HG03460 (cell line): ENCODE data around the gene WNT11.

Experiments
- ATAC-seq: cut with Tn5 transposase; IDR thresholded peaks from one replicate; pipeline ENCODE4 v1.9.1; 2021; ENCODE audit not compliant: unreplicated experiment

WNT11 gene

DNA sequence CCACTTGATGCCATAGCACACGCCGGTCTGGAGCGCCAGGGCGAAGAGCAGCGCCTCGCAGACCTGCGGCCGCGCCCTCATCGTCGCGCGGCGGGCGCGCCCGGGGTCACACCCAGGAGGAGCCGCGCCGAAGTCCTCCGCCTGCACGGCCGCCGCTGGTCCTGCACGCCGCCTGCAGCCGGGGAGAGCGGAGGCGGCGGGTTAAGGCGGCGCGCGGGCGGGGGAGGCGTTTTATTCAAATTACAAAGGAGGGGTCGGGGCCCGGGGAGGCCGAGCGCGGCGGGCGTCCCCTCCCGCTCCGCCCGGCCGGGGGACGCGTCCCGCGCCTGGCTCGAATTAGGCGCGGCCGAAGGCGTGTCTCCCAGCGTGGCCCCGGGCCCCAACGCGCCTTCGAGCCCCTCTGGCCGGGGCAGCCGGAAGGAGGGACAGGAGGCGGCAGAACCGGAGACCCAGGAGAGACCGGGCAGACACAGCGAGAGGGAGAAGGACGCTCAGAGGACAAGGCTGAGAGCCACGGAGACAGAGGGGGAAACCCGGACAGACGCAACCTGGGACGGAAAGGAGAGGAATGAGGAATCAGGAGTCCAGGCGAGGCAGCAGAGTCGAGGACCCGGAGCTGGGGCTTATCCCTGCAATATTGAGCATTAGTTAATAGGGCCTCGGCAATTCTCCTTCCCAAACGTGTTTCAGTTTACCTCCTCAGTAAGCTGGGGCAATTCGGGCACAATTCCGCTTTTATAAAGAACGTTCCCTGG, at the start of gene WNT11:
TSS of gene WNT11 (minus strand) at position 176 of the 755 bp plus-strand sequence. CDS start at position 81, 95 bp downstream.
- ATAC-seq, result no peak

DNA sequence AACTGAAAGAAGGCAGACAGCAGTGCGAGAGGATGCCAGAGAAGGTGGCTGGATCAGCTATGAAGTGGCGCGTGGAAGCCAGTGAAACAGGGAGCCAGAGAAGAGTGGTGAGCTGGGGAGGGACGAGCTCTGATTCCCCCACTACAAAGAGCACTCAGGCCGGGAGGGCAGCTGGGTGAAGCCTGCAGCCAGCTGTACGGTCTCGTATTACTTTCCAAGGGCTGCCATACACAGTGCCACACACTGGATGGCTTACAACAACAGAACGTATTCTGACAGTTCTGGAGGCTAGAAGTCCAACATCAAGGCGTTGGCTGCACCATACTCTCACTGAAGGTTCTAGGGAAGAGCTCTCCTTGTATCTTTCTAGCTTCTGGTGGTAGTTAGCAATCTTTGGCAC, 47.1 kb upstream of the WNT11 start:
- no peak for ATAC-seq

DNA sequence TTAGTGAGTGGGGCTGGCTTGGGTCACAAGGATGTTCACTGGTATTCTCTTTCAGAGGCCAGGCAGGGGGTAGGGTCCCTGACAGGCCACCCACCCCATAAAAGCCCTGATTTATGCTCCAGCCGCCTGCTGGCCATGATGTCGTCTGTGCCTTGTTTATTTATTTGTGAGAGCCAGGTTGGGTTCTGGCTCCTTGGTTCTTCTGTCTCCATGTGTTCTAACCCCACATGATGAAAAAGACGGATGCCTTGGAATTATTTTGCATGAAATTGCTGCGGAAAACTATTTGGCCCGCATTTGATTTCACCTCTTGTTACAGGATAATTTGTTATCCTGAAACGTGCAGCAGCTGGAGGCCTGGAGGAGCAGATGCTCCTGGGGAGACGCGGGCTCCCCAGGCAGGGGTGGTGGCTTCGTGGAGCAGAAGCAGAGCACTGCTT, 46.3 kb upstream of the WNT11 start:
- ATAC-seq, result no peak

DNA sequence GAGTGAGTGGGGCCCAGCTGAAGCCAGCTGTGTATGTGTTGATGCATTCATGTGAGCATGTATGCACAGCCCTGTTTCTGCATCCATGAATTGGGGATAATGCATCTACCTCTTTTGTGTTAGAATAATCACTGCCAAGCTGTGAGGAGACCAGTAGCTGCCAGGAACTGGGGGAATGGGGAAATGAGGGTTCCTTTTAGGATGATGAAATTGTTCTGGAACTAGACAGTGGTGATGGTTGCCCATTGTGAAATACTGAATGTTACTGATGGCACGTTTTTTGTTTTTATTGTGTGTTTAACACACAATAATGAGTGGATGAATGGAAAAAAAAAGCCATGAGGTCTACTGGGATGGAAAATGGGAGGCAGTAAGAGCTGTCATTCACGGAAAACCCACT, 45.3 kb upstream of the WNT11 start:
- ATAC-seq, result no peak

DNA sequence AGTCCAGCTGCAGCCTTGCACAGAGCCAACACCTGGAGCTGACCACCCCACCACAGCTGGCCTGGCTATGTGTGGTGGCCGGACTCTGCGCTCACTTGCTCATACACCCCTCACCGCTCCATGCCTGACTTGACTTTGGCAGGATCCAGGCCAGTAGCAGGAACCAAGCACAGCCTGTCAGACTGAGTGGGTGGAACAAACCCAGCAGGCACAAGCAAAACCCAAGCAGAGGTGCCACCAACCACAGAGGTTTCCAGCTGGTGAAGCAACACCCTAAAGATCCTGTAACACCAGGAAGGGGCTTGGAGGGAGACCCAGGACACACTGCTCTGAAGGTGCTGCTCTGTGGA, 44.9 kb upstream of the WNT11 start:
- ATAC-seq, result no peak

DNA sequence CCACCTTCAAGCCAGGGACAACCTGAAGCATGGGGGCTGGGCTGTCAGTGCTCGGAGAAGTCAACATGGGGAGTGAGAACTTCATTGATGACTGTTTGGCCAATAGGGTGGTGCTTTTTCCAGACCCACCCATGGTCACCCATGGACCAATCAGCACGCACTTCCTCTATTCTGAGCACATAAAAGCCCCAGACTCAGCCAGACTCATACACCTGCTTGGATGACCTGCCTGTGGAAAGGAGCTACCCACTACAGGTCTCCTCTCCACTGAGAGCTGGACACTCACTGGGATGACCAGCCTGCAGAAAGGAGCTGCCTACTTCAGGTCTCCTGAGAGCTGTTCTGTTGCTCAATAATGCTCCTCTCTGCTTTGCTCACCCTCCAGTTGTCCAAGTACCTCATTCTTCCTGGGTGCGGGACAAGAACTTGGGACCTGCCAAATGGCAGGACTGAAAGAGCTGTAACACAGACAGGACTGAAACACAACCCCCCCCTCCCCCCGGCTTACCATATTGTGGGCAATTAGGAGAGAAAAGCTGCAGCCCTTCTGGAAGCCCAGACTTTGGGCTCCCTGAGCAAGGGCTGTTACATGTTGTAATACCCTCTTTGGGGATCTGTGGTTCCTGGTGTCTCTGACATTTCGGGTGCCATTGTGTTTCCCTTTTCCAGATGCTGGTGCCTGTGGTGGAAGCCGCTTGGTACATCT, 44.4 kb upstream of the WNT11 start:
- ATAC-seq, result no peak

DNA sequence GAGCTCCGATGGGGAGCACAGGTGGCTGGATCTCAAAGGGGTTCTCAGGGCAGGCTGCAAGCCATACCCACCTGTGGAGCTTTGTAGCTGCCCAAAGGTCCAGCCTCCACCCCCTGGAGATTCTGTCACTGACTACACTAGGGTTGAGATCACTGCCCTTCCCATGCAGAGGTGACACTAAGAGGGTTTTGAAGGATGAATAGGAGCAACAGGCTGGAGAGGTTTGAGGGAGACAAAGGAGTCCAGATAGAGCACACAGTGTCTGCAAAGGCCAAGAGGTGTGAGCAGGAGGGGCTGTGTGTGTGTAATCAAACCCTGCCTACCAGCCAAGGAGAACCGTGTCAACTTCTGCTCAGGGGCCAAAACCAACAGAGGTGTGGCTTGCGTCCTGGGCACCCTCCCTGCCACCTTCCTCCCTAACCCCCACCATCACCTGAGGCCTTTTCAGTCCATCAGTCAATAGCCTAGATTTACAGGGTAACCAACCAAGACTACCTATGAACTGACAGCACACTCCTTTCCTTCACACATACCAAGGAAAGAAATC, 43.0 kb upstream of the WNT11 start:
- ATAC-seq, result no peak

DNA sequence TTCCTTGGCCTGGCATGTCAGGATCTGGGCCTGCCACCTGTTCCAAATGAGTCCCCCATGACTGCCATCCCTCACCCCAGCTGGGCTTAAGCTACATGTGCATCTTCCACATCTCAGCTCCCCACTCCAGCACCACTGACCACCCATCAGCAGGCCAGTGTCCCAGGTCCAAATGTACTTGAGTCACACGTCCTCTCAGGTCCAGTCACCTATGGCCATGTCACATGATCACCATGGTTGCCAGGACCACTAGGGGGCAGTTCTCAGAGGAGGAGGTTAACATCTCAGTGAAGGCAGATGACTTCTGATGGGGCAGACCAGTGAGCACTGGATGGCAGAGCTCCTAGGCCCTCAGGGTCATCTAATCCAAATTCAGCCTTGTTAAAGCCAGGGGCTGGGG, 41.9 kb upstream of the WNT11 start:
- no peak for ATAC-seq

DNA sequence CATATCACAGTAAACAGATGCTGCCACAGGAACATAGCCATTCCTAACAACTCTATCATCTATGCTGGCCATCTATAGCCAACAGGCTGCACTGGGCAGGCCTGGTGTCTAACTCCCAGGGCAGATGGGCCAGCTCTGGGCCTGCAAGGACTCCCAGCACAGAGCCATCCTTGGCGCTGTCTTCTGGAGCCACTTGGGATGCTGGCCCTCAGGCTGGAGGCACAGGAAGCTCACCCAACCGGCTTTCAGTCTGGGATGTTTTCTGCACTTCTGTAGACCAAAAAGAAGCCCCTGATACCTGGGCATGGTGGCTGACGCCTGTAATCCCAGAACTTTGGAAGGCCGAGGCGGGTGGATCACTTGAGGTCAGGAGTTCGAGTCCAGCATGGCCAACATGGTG, 40.8 kb upstream of the WNT11 start:
- ATAC-seq, result no peak

DNA sequence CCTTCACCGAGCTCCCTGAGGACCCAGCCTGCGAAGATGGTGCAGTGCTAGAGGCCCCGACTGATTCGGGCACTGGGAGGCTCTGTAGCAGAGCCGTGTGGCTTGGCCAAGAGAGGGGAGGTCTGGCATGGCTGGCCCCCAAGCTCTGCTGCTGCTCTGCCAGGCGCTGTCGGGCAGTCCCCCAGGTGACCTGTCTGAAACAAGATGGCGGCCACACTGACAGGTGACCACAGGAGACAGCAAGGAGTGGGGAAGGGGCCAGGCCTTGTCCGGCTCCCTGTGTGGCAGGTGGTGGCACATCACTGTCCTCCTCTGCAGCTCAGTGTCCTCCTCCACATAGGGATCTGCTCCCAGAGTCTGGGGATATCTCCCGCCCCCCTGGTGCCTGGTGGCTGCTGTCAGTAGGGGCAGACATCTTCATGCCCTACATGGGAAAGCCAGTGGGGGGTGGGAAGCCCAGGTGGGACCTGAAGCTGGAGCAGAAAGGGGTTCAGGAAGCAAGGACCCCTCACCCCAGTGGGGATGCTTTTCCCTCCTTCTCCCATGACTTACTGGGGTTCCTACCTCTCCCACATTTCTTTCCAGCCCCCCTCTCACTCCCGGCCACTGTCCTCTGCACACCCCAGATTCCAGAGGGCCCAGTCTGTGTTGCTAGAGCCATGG, 40.1 kb upstream of the WNT11 start:
- no peak for ATAC-seq

DNA sequence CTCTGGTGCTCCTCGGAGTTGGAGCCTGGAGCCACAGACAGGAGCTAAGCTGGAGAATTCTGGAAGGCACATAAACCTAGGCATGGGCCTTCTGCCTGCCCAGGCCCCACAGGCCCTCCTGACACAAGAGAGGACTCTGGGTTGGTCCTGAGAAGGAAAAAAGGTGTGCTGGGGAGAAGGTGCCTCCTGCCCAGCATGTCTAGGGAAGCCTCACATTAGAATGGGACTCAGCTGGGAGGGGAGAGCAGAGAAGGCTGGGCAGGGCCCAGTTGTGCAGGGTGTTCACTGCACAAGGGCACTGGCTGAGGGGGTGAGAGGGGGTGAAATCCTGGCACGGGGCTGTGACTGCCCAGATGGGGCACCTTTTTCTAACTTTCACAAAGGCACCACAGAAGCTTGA, 39.4 kb upstream of the WNT11 start:
- no peak for ATAC-seq

DNA sequence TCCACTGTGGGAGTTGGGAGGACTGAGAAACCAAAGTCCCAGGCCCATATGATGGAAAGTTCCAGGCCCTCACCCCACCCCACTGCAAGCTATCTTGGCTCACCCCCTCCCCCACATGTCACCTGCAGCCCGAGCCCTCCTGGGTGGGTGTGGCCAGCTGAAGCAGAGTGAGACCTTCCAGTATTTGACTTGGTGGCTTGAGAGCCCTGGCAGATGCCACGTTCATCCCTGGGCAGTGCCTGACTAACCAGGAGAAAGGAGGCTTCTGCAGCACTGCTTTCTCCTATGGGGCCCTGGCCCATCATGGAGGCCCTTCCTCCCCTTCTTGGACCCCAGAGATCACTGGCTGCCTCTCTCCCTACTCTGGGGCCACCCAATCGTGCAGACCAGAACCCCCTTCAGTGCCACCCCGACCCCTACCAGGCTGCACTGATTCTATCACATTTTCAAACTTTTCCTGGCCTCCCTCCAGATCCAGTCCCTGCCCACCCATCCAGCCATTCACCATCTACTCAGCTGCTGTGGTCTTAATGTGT, 38.1 kb upstream of the WNT11 start:
- no peak for ATAC-seq

DNA sequence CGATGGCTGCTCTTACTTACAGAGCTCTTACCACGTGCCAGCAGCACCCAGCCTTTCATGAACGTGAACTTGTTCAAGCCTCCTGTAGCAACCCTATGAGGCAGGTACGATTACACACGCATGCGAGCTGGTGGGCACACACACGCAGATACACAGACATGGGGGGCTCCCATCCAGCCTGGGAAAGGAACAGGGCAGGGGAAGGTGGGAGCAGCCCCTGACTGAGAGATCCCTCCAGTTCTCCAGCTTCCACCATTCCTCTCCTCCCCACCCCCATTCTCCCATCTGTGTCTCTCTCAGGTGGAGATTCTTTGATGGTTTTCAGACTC, 37.6 kb upstream of the WNT11 start:
- ATAC-seq, result no peak

DNA sequence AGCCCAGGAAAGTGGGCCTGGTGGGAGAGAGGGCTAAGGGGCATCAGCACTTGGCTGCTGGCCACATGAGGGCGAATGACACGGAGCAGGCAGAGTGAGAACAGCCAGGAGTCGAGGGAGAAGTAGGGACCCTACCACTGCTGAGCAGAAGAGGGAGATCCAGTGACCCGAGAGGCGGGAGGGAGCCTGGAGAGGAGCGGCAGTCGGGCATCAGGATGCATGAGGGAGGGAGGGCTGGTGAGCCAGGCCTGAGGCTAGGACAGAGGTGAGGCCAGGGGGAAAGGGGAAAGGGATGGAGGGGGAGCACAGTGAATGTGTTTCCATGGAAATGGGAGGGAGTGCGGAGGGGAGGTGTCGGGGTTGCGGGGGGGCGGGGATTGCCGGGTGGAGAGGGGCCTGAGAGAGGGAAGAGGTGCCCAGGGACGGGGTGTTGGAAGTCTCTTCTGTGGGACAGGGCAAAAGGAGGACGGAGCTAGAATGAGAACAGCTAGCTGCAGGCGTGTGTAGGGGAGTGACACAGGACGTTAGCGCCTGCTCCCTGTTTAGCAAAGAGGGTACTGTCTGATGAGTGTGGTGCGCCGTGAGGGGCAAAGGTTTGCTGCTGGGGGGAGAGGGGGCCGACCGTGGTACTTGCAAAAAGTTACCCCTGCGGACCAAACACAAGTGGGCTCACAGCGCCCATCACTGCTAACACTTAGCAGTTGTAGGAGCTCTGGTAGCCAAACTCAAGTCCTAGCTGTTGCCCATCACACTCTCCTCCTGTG, 37.1 kb upstream of the WNT11 start:
- ATAC-seq, result no peak

DNA sequence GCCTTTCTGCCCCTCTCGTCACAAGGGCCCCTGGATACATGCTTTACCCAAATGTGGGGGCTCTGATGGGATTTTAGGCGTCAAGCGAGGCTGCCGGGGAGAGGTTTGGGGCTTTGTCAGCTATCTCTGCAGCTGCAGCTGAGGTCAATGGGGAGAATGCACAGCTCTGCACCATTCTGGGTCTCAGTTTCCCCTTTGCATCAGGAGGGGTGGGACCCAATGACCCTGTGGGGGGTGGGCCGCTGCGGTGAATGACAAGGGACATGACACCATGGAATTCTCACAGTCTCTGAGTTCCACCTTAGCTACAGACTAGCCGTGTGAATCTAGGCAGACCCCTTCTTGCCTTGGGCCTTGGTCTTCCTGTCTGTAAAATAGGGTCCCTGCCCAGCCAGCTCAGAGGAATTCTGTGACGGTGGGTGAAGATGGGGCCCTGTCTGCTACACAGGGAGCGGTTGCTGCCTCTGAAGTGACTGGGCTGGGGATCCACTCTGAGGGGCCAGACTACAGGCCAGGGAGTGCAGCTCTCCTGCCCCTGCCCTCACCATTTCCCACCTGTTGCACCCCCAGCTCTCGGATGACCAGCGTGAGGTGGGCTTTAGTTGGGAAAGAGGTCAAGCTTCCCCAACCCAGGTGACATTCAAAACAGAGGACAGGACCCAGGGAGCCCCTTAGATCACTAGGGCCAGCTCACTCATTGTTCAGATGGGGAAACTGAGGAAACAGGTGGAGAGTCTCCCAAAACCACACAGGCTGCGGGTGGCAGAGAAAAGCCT, 35.9 kb upstream of the WNT11 start:
- no peak for ATAC-seq

DNA sequence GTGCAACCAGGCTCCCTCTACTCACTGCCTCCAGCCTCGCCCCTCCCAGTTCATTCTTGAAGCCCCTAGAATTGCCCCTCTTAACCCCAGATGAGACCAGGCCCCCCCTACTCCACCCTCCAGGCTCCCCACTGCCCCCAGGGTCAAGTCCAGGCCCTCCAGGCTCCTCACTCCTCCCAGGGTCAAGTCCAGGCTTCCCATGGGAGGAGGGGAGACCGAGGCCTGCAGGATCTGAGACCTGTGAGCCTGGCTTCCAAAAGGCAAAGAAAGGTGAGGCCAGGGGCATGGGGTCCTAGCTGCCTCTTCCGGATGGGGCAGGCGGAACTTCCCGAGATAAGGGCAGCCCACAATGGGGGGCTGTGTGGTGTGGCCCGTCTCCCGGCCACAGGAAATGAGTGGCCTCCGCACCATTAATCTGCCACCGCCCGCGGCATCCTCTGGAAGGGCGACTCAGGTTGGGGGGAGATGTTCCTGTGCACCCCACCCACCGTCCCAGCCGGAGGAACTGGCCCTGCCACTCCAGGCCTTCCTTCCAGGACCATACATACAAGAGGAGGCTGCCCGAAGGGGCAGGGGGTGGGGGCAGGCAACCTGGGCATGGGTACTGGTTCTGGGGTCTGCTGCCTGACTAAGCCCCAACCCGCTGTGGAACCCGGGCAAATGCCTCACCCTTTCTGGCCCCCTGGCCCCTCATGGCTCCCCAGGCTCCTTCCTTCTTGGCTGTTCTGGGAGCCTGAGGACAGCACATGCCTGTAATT, 35.1 kb upstream of the WNT11 start:
- no peak for ATAC-seq

DNA sequence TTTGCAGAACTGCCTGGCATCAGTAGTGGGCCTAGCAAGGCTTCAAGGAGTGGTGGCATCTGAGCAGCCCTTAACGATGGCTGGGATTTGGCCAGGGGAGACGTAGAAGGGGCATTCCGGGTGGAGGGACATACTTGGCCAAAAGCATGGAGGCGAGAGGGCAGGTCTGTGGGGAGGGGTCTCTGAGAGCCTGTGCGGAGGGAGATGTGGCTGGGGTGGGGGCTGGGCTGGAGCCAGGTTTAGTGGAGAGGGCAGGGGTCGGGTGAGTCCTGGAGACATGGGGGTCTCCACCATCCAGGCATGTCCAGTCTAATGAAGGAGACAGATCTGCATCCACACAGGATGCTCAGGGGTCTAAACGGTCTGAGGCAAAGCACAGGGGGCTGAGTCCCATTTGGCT, 34.4 kb upstream of the WNT11 start:
- no peak for ATAC-seq

DNA sequence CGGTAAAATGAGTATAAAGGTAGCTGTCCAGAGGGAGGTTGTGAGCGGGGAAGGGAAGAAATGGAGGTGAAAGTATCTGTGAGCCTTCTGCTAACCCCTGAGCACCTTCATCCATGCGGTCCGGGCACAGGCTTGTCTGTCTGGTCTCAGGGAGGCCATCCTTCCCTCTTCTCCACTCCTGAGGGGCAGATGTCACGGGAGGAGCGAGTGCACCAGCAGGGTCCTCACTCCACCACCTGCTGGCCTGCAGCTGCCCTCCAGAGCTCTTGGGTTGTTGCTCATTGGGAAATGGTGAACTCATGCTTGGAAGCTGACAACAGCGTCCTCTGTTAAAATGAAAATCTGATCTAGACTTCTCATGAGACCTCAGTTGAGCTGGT, 33.8 kb upstream of the WNT11 start:
- no peak for ATAC-seq

DNA sequence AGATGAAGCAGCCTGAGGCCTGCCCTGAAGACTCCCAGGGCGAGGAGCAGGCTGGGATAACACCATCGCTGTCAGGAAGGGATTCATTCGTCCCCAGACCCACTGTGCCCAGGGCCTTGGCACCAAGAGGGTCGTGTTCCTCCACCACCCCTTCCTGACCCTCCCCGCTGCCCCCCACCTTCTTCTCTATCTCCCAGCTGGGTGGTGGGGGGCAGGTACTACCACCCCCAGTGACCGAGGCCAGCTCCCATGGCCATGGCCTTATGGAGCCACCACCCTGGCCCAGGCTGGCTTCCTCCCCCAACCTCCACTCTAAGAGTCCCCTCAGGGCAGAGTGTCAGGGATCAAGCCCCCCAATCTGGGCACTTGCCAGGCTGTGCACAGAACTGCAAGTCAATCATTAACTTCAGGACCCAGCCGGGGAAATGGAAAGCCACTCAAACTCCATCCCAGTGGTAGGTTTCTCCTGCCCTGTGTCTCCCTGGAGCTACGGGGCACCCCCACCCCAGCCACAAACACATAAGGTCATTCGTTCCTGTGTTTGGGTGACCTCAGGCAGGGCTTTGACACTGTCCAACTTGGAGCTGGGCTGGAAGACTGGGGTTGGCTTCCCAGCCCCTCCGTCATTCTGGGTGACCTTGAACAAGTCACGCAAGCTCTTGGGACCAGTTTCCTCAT, 33.3 kb upstream of the WNT11 start:
- ATAC-seq, result no peak
